PC-3 (cell line): Measurements from ENCODE around the gene ERH. TPM values are rescaled to one million over a fixed set of nuclear protein-coding genes. Genes with fewer than 3 reads are reported as not detected.

Experiments used
- ATAC-seq: fragments of 200-7000 bp; cut with Tn5 transposase; 2 replicates; pipeline ENCODE4 v1.9.1; 2020; ENCODE audit warnings: mild to moderate bottlenecking, moderate library complexity
- BruUV-seq: library from RNA; stranded (reverse); fragments of 400-500 nt; replicated peaks from 2 replicates; lab custom pipeline; 2021; lab: Mats Ljungman, UMichigan
- CTCF ChIA-PET: fragments of 300-600 bp; sonication (Branson Sonifier 250); formaldehyde crosslinking; loops from one replicate; lab custom pipeline; 2022; ENCODE audit warnings: antibody characterized with exemption; lab: Charles Lee
- POLR2A ChIA-PET: fragments of 300-600 bp; sonication (Branson Sonifier 250); formaldehyde crosslinking; loops from one replicate; lab custom pipeline; 2022; ENCODE audit warnings: antibody characterized with exemption; ENCODE audit not compliant: unreplicated experiment; lab: Charles Lee
- DNase-seq: peaks from one replicate; pipeline ENCODE4 v3.0.0-alpha.2; 2015
- H2AFZ ChIP-seq: fragments of 300-600 bp; sonication (generic); 2 replicates; pipeline ENCODE4 v1.6.0; 2016; ENCODE audit warnings: antibody characterized with exemption, low read length
- H3F3A ChIP-seq: fragments of 300-600 bp; sonication (generic); one replicate; pipeline ENCODE4 v1.6.0; 2017; ENCODE audit warnings: antibody characterized with exemption, low read length, control low read depth, mild to moderate bottlenecking; ENCODE audit not compliant: unreplicated experiment
- H3K27ac ChIP-seq: fragments of 300-600 bp; sonication (generic); 2 replicates; pipeline ENCODE4 v1.5.1; 2016; ENCODE audit warnings: mild to moderate bottlenecking, low read length
- H3K27me3 ChIP-seq: fragments of 300-600 bp; sonication (generic); 2 replicates; pipeline ENCODE4 v1.6.1; 2016; ENCODE audit warnings: low read length, mixed read lengths
- H3K36me3 ChIP-seq: fragments of 300-600 bp; sonication (generic); 2 replicates; pipeline ENCODE4 v1.6.1; 2016; ENCODE audit warnings: low read depth, mixed run types, low read length, mixed read lengths
- H3K4me1 ChIP-seq: fragments of 300-600 bp; sonication (generic); 2 replicates; pipeline ENCODE4 v1.5.1; 2016; ENCODE audit warnings: low read length; ENCODE audit not compliant: insufficient read depth
- H3K4me2 ChIP-seq: fragments of 300-600 bp; sonication (generic); 2 replicates; pipeline ENCODE4 v1.6.0; 2016; ENCODE audit warnings: low read length
- H3K4me3 ChIP-seq: fragments of 300-600 bp; sonication (generic); 2 replicates; pipeline ENCODE4 v1.5.1; 2016; ENCODE audit warnings: mild to moderate bottlenecking, low read length, mixed read lengths
- H3K79me2 ChIP-seq: fragments of 300-600 bp; sonication (generic); 2 replicates; pipeline ENCODE4 v1.6.1; 2017; ENCODE audit warnings: low read length, mixed read lengths
- H3K9ac ChIP-seq: fragments of 300-600 bp; sonication (generic); 2 replicates; pipeline ENCODE4 v1.6.0; 2016; ENCODE audit warnings: mild to moderate bottlenecking, low read length
- H3K9me2 ChIP-seq: fragments of 300-600 bp; sonication (generic); replicated peaks from 2 replicates; pipeline ENCODE4 v1.6.1; 2016; ENCODE audit warnings: mixed run types, low read length, mixed read lengths
- H3K9me3 ChIP-seq: fragments of 300-600 bp; sonication (generic); 2 replicates; pipeline ENCODE4 v1.6.1; 2016; ENCODE audit warnings: low read length, mixed read lengths
- H4K20me1 ChIP-seq: fragments of 300-600 bp; sonication (generic); 2 replicates; pipeline ENCODE4 v1.6.1; 2016; ENCODE audit warnings: low read length, mixed read lengths
- CTCF ChIP-seq: fragments of 300-600 bp; sonication (generic); conservative IDR thresholded peaks from 2 replicates; pipeline ENCODE4 v1.5.1; 2017; ENCODE audit warnings: antibody characterized with exemption, low read depth, mild to moderate bottlenecking, low read length
- EZH2 ChIP-seq: fragments of 300-600 bp; sonication (generic); IDR thresholded peaks from one replicate; pipeline ENCODE4 v1.6.1; 2017; ENCODE audit warnings: antibody characterized with exemption, mild to moderate bottlenecking, low read length; ENCODE audit not compliant: unreplicated experiment
- EZH2phosphoT487 ChIP-seq: fragments of 300-600 bp; sonication (generic); IDR thresholded peaks from 2 replicates; pipeline ENCODE4 v1.6.1; 2018; ENCODE audit warnings: mild to moderate bottlenecking, antibody characterized with exemption, low read length, borderline replicate concordance
- intact Hi-C: fragments of 100-400 bp; cut with micrococcal nuclease; formaldehyde crosslinking; loops from 2 replicates; pipeline ENCODE4 v1.9.0; 2023
- total RNA-seq: library from RNA; depleted of rRNA; stranded (reverse); fragments of >200 nt; gene quantifications from 2 replicates; pipeline ENCODE4 v1.2.3, GENCODE V29; 2014

ERH gene
- total RNA-seq, 1 experiment from 2014 or later = 128 TPM

- no peak for ATAC-seq
- Histone ChIP-seq H3K9me2 (no peaks in the 10 kb centered on the region), H3K9me3 (no peaks in the 10 kb centered on the region), H3K27me3 (no peaks in the 10 kb centered on the region), H2AFZ (no peak overlapping the region), H3K4me3 (no peak overlapping the region), H3K4me1 (peaks cover 18% of the 10 kb centered on the region), H3K4me2 (no peak overlapping the region), H3K79me2 (peaks cover 59% of the 10 kb centered on the region), H3K27ac (no peak overlapping the region), H3F3A (peaks cover 5% of the 10 kb centered on the region), H3K36me3 (peaks cover 24% of the 10 kb centered on the region), H4K20me1 (peaks cover 19% of the 10 kb centered on the region), H3K9ac (no peak overlapping the region)
- POLR2A ChIA-PET = no interaction called here
- BruUV-seq = no TSS peak
- CTCF ChIA-PET = no interaction called here
- DNase-seq = no peak
- intact Hi-C loops = no loop called here
- no peak for TF ChIP-seq EZH2
- TF ChIP-seq EZH2phosphoT487 = no peak
- TF ChIP-seq CTCF = no peak
Measured at GRCh38 chr14:69427596-69427995, 29.5 kb upstream of the ERH start.

- DNase-seq = peak; percentile 64
- CTCF ChIA-PET = no interaction called here
- no peaks in the 10 kb centered on the region for H3K9me3 ChIP-seq
Measured at GRCh38 chr14:69424149-69424923, 26.2 kb upstream of the ERH start.

More at GRCh38 chr14:69424149-69424923, 26.2 kb upstream of the ERH start:
- Histone ChIP-seq H3K4me1 (peaks cover 18% of the 10 kb centered on the region), H3K79me2 (peaks cover 62% of the 10 kb centered on the region), H3K36me3 (peaks cover 24% of the 10 kb centered on the region), H3K27ac (peak overlapping the region; percentile 76), H3K4me2 (peak overlapping the region; percentile 53), H3K27me3 (no peaks in the 10 kb centered on the region), H3K4me3 (no peak overlapping the region), H3K9ac (no peak overlapping the region), H2AFZ (no peak overlapping the region), H3F3A (peaks cover 5% of the 10 kb centered on the region), H3K9me2 (no peaks in the 10 kb centered on the region), H4K20me1 (peaks cover 19% of the 10 kb centered on the region)
- POLR2A ChIA-PET = interaction anchor here (1.2 kb wide), 1 partner anchor 27 kb away, joined by 8 read pairs; the partner anchor contains the start of gene ERH
- no TSS peak for BruUV-seq
- ATAC-seq = peak; percentile 90
- TF ChIP-seq EZH2 = no peak
- no peak for TF ChIP-seq CTCF
- no peak for TF ChIP-seq EZH2phosphoT487
- intact Hi-C loops = loop anchor here (2.0 kb wide), 2 partner anchors 26 to 36 kb away; partner anchors contain the start of genes ERH and SLC39A9
